ENCODE data around the gene MAML2.

Gene MAML2

GRCh38 chr11:96338910-96339705 is 3.9 kb downstream of the MAML2 start:
- DNase-seq, result peak; percentile 35

- DNase-seq, result peak; percentile 27
Observed at GRCh38 chr11:96337541-96338431, 5.2 kb downstream of the MAML2 start.

GRCh38 chr11:96335388-96335787 is 7.6 kb downstream of the MAML2 start:
- DNase-seq, result no peak

- DNase-seq, result no peak
Observed at GRCh38 chr11:96334219-96334618, 8.8 kb downstream of the MAML2 start.

GRCh38 chr11:96333191-96333719 is 9.7 kb downstream of the MAML2 start:
- DNase-seq, result no peak

GRCh38 chr11:96332126-96332771 is 10.7 kb downstream of the MAML2 start:
- DNase-seq, result no peak

- no peak for DNase-seq
Observed at GRCh38 chr11:96331699-96332116, 11.3 kb downstream of the MAML2 start.

GRCh38 chr11:96330511-96330859 is 12.5 kb downstream of the MAML2 start:
- no peak for DNase-seq

GRCh38 chr11:96329855-96330510 is 13.0 kb downstream of the MAML2 start:
- no peak for DNase-seq

GRCh38 chr11:96329419-96329818 is 13.6 kb downstream of the MAML2 start:
- DNase-seq, result no peak

GRCh38 chr11:96328395-96329010 is 14.5 kb downstream of the MAML2 start:
- DNase-seq, result no peak

GRCh38 chr11:96326959-96327358 is 16.0 kb downstream of the MAML2 start:
- no peak for DNase-seq

GRCh38 chr11:96324912-96325311 is 18.1 kb downstream of the MAML2 start:
- DNase-seq, result no peak

GRCh38 chr11:96323642-96323985 is 19.4 kb downstream of the MAML2 start:
- DNase-seq, result no peak

GRCh38 chr11:96322775-96323641 is 20.0 kb downstream of the MAML2 start:
- no peak for DNase-seq

GRCh38 chr11:96321091-96321490 is 21.9 kb downstream of the MAML2 start:
- DNase-seq, result no peak

GRCh38 chr11:96319898-96320656 is 22.9 kb downstream of the MAML2 start:
- DNase-seq, result no peak

GRCh38 chr11:96318850-96319249 is 24.1 kb downstream of the MAML2 start:
- DNase-seq, result no peak

- no peak for DNase-seq
Observed at GRCh38 chr11:96318399-96318798, 24.6 kb downstream of the MAML2 start.

- no peak for DNase-seq
Observed at GRCh38 chr11:96317985-96318384, 25.0 kb downstream of the MAML2 start.

GRCh38 chr11:96317571-96317970 is 25.4 kb downstream of the MAML2 start:
- DNase-seq, result no peak
